Measurements from ENCODE around the gene RHOV. TPM values are rescaled to one million over a fixed set of nuclear protein-coding genes. Genes with fewer than 3 reads are reported as not detected.

RHOV gene
- total and polyA plus RNA-seq, 9 donors = 0.06 to 3.0 (median 0.32) TPM

DNA sequence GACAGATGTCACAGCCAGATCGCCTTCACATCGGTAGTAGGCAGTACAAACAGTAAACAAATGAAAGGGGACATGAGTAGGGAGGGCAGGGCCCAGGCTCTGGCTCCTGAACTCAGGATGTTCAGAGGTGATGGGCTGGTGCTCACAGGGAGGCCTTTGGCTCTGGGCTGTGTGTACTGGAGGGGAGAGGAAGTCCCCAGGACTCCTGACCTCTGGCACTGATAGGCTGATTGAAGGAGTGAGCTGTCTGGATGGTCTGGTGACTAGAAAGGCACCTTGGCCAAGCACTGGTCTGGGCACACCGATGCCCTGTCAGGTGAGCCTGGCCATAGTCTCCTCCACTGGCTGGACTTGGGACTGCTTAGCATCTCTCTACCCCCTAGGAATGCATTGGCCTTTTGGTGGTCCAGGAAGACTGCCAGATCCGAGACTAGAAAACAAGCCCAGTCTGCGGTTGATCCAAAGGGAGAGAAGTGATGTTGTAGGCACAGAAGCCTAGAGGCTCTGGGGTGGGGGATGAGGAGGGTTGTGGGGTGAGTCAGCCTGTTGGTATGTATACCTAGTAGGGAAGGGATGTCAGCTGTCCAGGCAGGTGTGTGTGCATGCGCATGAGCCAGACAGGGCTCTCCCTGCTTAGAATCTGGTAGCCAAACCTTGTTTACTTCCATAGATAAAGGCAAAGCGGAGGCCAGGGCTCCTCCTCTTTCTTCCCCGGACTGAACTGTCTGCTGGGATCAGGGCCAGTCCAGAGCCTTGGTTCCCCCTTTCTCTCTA is 28.3 kb downstream of the RHOV start:
- Histone ChIP-seq H3K9me3 (replicated peaks; ENCODE audit: control insufficient read depth, low read depth, low read length) (no peaks in the 10 kb centered on the region), H3K4me1 (ENCODE audit: control insufficient read depth, insufficient read depth, low read length) (peaks cover 17% of the 10 kb centered on the region), H3K27me3 (ENCODE audit: control insufficient read depth, insufficient read depth, low read length) (peaks cover 35% of the 10 kb centered on the region), H3K4me3 (ENCODE audit: low read length) (no peak overlapping the region), H3K27ac (ENCODE audit: low read length) (no peak overlapping the region), H3K36me3 (ENCODE audit: control insufficient read depth, insufficient read depth, low read length) (no peaks in the 10 kb centered on the region)
- 65% methylated on average over 6 of the region's 8 CpGs for WGBS (ENCODE audit: insufficient coverage)
- no peak for DNase-seq

GRCh38 chr15:40845036-40845435 is 29.0 kb downstream of the RHOV start:
- Histone ChIP-seq H3K4me3 (ENCODE audit: low read length) (peak overlapping the region; percentile 34), H3K9me3 (replicated peaks; ENCODE audit: control insufficient read depth, low read depth, low read length) (no peaks in the 10 kb centered on the region), H3K27me3 (ENCODE audit: control insufficient read depth, insufficient read depth, low read length) (peaks cover 35% of the 10 kb centered on the region), H3K4me1 (ENCODE audit: control insufficient read depth, insufficient read depth, low read length) (peaks cover 17% of the 10 kb centered on the region), H3K36me3 (ENCODE audit: control insufficient read depth, insufficient read depth, low read length) (no peaks in the 10 kb centered on the region), H3K27ac (ENCODE audit: low read length) (no peak overlapping the region)
- DNase-seq = no peak
- 20% methylated on average over 1 of the region's 12 CpGs for WGBS (ENCODE audit: insufficient coverage)

GRCh38 chr15:40844696-40845030 is 29.4 kb downstream of the RHOV start:
- no peak for DNase-seq
- Histone ChIP-seq H3K27ac (ENCODE audit: low read length) (no peak overlapping the region), H3K9me3 (replicated peaks; ENCODE audit: control insufficient read depth, low read depth, low read length) (no peaks in the 10 kb centered on the region), H3K4me1 (ENCODE audit: control insufficient read depth, insufficient read depth, low read length) (peaks cover 17% of the 10 kb centered on the region), H3K36me3 (ENCODE audit: control insufficient read depth, insufficient read depth, low read length) (no peaks in the 10 kb centered on the region), H3K27me3 (ENCODE audit: control insufficient read depth, insufficient read depth, low read length) (peaks cover 35% of the 10 kb centered on the region), H3K4me3 (ENCODE audit: low read length) (peak overlapping the region; percentile 34)
- WGBS (ENCODE audit: insufficient coverage) = 3% methylated on average over 25 of the region's 28 CpGs

GRCh38 chr15:40843885-40844695 is 29.9 kb downstream of the RHOV start, which contains the start of gene SPINT1:
SPINT1 (plus strand) TSS chr15:40844048; CDS start chr15:40844555, 507 bp downstream.
- Histone ChIP-seq H3K4me3 (ENCODE audit: low read length) (peak within 1 kb of the TSS; percentile 34), H3K27ac (ENCODE audit: low read length) (no peak within 1 kb of the TSS), H3K36me3 (ENCODE audit: control insufficient read depth, insufficient read depth, low read length) (no peaks in the 10 kb centered on the region), H3K27me3 (ENCODE audit: control insufficient read depth, insufficient read depth, low read length) (peaks cover 35% of the 10 kb centered on the region), H3K9me3 (replicated peaks; ENCODE audit: control insufficient read depth, low read depth, low read length) (no peaks in the 10 kb centered on the region), H3K4me1 (ENCODE audit: control insufficient read depth, insufficient read depth, low read length) (peaks cover 17% of the 10 kb centered on the region)
- under 1% methylated on average over 89 of the region's 89 CpGs for WGBS (ENCODE audit: insufficient coverage)
- DNase-seq = no peak

DNA sequence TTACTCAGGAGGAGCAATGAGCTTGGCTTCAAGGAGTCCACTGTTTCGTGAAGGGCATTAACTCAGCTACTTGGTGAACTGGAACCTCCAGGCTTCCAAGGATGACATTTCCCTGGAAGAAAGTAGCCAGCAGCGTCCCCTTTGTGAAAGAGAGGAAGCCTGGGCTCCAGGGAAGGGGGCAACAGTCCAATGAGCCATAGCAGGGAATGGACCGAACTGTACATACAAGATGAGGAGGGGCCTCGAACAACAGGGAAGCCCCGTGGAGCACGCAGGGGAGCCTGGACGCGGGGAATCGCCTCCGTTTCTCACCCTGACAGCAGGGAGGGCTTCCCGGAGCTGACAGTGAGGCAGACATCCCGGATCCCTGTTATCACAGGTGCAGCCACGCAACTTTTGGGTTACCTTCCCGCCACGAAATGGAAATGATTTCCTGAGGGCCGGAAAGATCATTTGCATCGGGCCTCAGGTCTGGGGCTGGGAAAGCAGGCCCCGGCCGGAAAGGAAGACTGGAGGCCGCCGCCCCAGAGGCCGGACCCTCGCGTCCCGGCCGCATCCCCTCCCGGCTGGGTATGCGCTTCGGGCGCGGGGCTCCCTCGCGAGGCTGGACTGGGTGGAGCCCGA is 30.7 kb downstream of the RHOV start:
- Histone ChIP-seq H3K27me3 (ENCODE audit: control insufficient read depth, insufficient read depth, low read length) (peaks cover 35% of the 10 kb centered on the region), H3K27ac (ENCODE audit: low read length) (no peak overlapping the region), H3K4me1 (ENCODE audit: control insufficient read depth, insufficient read depth, low read length) (peaks cover 17% of the 10 kb centered on the region)

DNA sequence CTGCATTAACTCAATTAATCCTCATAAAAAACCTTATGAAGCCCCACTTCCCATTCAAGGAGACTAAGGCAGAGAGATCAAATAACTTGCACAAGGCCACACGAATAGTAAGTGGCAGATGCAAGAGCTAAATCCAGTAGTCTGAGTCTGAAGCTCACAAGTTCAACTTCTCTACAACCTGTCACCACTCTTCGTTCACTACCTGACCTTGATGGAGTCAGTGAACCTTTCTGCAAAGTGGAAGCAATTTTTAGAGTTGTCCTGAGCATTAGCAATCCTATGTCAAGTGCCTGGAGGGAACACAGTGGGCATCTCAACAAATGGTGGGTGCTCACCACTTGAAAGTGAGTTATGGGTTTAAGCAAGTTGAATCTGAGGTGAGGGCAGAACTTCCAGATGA is 32.3 kb downstream of the RHOV start:
- no peak overlapping the region for H3K27ac ChIP-seq (ENCODE audit: low read length)

More for the DNA sequence above, 30.7 kb downstream of the RHOV start:
- Histone ChIP-seq H3K9me3 (replicated peaks; ENCODE audit: control insufficient read depth, low read depth, low read length) (no peaks in the 10 kb centered on the region), H3K36me3 (ENCODE audit: control insufficient read depth, insufficient read depth, low read length) (no peaks in the 10 kb centered on the region), H3K4me3 (ENCODE audit: low read length) (no peak overlapping the region)
- DNase-seq = no peak
- 12% methylated on average over 34 of the region's 34 CpGs for WGBS (ENCODE audit: insufficient coverage)

GRCh38 chr15:40838756-40839155 is 35.3 kb downstream of the RHOV start:
- Histone ChIP-seq H3K36me3 (ENCODE audit: control insufficient read depth, insufficient read depth, low read length) (no peaks in the 10 kb centered on the region), H3K27me3 (ENCODE audit: control insufficient read depth, insufficient read depth, low read length) (peaks cover 10% of the 10 kb centered on the region), H3K4me1 (ENCODE audit: control insufficient read depth, insufficient read depth, low read length) (no peaks in the 10 kb centered on the region), H3K9me3 (replicated peaks; ENCODE audit: control insufficient read depth, low read depth, low read length) (no peaks in the 10 kb centered on the region), H3K4me3 (ENCODE audit: low read length) (no peak overlapping the region), H3K27ac (ENCODE audit: low read length) (no peak overlapping the region)
- DNase-seq = no peak
- 77% methylated on average over 3 of the region's 5 CpGs for WGBS (ENCODE audit: insufficient coverage)

More for the DNA sequence above, 32.3 kb downstream of the RHOV start:
- no peak overlapping the region for H3K4me3 ChIP-seq (ENCODE audit: low read length)
- H3K36me3 ChIP-seq (ENCODE audit: control insufficient read depth, insufficient read depth, low read length) = no peaks in the 10 kb centered on the region
- H3K4me1 ChIP-seq (ENCODE audit: control insufficient read depth, insufficient read depth, low read length) = peaks cover 12% of the 10 kb centered on the region
- no peak for DNase-seq
- no CpG with 5 or more reads among the region's 2 CpGs for WGBS (ENCODE audit: insufficient coverage)
- H3K9me3 ChIP-seq (replicated peaks; ENCODE audit: control insufficient read depth, low read depth, low read length) = no peaks in the 10 kb centered on the region
- peaks cover 35% of the 10 kb centered on the region for H3K27me3 ChIP-seq (ENCODE audit: control insufficient read depth, insufficient read depth, low read length)

DNA sequence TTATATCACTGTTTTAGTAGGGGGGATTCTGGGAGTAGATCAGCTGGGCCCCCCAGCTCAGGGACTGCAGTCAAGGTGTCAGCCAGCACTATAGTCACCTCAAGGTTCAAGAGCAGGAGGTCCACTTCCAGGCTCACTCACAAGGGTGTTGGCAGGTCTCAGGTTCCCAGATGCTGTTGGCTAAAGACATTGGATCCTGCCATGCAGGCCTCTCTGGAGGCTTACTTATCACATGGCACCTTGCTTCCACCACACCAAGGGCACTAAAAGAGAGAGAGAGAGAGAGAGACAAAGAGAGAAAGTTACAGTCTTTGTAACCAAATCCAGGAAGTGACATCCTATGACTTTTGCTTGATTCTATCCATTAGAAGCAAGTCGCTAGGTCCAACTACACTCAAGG is 38.0 kb downstream of the RHOV start:
- WGBS (ENCODE audit: insufficient coverage) = no CpG with 5 or more reads among the region's 1 CpG
- Histone ChIP-seq H3K36me3 (ENCODE audit: control insufficient read depth, insufficient read depth, low read length) (no peaks in the 10 kb centered on the region), H3K27ac (ENCODE audit: low read length) (no peak overlapping the region), H3K27me3 (ENCODE audit: control insufficient read depth, insufficient read depth, low read length) (no peaks in the 10 kb centered on the region), H3K9me3 (replicated peaks; ENCODE audit: control insufficient read depth, low read depth, low read length) (no peaks in the 10 kb centered on the region), H3K4me1 (ENCODE audit: control insufficient read depth, insufficient read depth, low read length) (no peaks in the 10 kb centered on the region), H3K4me3 (ENCODE audit: low read length) (no peak overlapping the region)
- no peak for DNase-seq

GRCh38 chr15:40832903-40833302 is 41.1 kb downstream of the RHOV start:
- H3K27ac ChIP-seq (ENCODE audit: low read length) = no peak overlapping the region
- DNase-seq = no peak
- no peak overlapping the region for H3K4me3 ChIP-seq (ENCODE audit: low read length)
- no peaks in the 10 kb centered on the region for H3K4me1 ChIP-seq (ENCODE audit: control insufficient read depth, insufficient read depth, low read length)
- H3K9me3 ChIP-seq (replicated peaks; ENCODE audit: control insufficient read depth, low read depth, low read length) = no peaks in the 10 kb centered on the region
- H3K36me3 ChIP-seq (ENCODE audit: control insufficient read depth, insufficient read depth, low read length) = no peaks in the 10 kb centered on the region
- peaks cover 4% of the 10 kb centered on the region for H3K27me3 ChIP-seq (ENCODE audit: control insufficient read depth, insufficient read depth, low read length)

GRCh38 chr15:40831861-40832260 is 42.2 kb downstream of the RHOV start:
- WGBS (ENCODE audit: insufficient coverage) = 33% methylated on average over 1 of the region's 1 CpG
- DNase-seq = no peak

More at GRCh38 chr15:40831861-40832260, 42.2 kb downstream of the RHOV start:
- Histone ChIP-seq H3K27me3 (ENCODE audit: control insufficient read depth, insufficient read depth, low read length) (peaks cover 4% of the 10 kb centered on the region), H3K9me3 (replicated peaks; ENCODE audit: control insufficient read depth, low read depth, low read length) (no peaks in the 10 kb centered on the region), H3K4me1 (ENCODE audit: control insufficient read depth, insufficient read depth, low read length) (no peaks in the 10 kb centered on the region), H3K27ac (ENCODE audit: low read length) (no peak overlapping the region), H3K4me3 (ENCODE audit: low read length) (no peak overlapping the region), H3K36me3 (ENCODE audit: control insufficient read depth, insufficient read depth, low read length) (no peaks in the 10 kb centered on the region)

Measured in muscle of leg (tissue), 11 donors.